ENCODE data around the gene EIF4H.
"Not testable (repeated sequence)": the region's sequence is repeated elsewhere in the genome, so short reads cannot be mapped to it uniquely, and the experiment has no call there.

The EIF4H gene

DNA sequence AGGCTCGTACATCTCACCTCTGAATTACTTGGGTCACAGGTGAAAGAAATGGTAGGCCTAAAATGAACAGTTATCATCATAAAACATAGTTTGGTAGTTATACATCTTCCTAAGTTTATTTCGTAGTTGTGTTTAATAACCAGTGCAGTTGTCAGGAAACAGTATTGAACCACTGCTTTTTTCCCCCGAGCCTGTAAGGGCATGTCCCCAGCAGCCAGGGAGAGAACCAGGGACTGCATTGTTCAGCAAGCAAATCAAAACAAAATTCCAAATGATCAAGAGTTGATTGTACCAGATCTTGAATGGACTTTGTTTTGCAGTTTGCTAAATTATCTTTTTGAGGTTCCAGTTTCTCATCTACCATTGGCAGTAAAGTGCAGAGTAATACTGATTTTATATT is 2.4 kb downstream of the EIF4H start:
- DNase-seq: no peak

DNA sequence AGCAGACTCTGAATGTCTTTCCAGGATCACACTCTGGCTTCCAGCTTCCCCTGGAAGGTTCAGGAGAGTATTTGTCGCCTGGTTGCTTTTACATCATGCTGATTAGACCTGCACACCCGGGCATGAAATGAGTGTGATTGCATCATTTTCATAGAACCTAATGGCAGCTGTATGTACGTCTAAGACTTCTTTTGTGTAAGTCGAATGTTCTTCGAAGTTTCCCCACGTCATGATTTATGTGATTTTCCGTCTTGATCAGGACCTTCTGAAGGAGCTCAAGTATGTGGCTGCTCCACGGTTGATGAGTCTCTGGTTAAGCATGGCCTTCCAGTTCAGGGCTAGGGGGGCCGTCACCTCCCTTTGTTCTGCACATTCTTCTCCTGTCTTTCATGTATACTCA is 4.5 kb downstream of the EIF4H start:
- no peak for DNase-seq

DNA sequence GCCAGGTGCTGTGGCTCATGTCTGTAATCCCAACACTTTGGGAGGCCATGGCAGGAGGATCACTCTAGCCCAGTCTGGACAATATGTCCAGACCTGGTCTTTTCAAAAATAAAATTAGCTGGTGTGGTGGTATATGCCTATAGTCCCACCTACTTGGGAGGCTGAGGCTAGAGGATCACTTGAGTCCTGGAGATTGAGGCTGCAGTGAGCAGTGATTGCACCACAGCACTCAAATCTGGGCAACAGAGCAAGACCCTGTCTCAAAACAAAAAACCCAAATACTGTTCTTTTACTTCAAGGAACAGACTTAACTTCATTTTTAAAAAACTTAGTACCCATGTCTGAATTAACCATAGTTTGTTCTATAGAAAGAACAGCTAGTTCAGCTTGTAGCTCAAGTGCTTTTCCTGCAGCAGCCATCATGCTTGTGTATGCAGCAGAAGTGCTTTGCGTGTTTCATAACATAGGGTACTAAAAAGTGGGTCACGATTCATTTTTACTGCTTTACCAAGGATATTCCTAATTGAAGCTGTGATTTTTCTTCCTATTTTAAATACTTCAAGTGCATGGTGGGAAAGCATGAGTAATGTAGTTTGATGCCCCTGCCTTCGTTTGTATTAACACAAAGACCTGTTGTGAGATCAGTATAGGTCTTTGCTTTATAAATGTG is 5.9 kb downstream of the EIF4H start:
- no peak for DNase-seq

GRCh38 chr7:74180866-74181265 is 6.7 kb downstream of the EIF4H start:
- DNase-seq: no peak

DNA sequence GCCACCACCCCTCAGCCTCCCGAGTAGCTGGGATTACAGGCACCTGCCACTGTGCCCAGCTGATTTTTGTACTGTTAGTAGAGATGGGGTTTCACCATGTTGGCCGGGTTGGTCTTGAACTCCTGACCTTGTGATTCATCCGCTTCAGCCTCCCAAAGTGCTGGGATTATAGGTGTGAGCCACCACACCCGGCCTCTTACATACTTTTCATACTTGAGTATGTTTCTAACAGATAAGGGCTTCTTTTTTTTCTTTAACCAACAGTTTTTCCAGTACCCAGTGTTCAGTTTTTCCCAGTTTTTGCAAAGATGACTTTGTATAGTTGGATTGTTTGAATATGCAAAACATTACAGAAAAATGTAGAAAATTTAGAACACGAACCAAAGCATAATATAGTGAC is 7.7 kb downstream of the EIF4H start:
- no peak for DNase-seq

GRCh38 chr7:74182453-74183090 is 8.4 kb downstream of the EIF4H start:
- no peak for DNase-seq

DNA sequence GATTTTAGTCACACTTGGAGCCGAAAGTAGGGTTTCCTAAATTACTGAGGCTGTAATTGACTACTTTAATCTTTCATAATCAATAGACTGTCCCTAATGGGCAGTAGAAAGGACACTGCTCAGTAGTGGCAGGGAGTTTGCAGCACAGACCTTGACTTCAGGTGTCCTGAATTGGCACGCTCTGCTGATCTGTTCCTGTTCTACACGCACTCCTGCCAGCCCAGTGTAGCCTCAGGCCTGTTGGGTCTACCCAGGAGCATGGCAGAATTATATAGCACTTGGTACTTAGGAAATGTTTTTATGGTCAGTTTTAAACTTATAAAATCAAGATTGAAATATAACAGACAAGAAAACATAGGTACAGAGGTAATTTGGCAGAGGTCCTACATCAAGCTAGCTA is 9.0 kb downstream of the EIF4H start:
- DNase-seq: no peak

- no peak for DNase-seq
Observed at GRCh38 chr7:74183653-74184450, 9.7 kb downstream of the EIF4H start.

DNA sequence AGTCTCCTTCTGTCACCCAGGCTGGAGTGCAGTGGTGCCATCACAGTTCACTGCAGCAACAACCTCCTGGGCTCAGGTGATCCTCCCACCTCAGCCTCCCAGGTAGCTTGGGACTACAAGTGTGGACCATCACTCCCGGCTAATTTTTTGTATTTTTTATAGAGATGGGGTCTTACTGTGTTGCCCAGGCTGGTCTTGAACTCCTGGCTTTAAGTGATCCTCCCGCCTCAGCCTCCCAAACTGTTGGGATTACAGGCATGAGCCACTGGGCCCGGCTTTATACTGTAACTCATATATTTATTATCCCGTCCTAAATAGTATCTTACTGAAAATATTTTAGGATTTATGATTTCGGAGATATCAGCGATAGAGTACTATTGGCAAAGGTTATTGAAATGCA is 10.9 kb downstream of the EIF4H start:
- no peak for DNase-seq

DNA sequence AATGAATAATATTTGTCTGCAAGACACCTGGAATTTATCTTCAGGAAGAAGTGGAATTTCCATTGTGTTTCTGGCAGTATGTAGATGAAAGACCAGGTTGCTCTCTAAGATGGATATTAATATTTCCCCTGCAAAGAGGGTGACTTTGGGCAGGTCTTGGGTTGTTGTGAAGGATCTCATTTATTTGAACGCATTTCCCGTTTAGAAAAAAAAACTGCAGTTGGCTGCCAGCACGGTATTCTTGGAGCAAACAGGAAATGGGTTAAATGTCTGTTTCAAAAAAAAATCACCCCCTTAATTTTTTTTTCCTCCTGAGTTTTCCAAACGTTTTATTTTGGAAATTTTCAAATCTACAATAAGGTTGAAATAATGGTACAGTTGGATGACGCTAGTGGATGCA is 11.5 kb downstream of the EIF4H start:
- no peak for DNase-seq

DNA sequence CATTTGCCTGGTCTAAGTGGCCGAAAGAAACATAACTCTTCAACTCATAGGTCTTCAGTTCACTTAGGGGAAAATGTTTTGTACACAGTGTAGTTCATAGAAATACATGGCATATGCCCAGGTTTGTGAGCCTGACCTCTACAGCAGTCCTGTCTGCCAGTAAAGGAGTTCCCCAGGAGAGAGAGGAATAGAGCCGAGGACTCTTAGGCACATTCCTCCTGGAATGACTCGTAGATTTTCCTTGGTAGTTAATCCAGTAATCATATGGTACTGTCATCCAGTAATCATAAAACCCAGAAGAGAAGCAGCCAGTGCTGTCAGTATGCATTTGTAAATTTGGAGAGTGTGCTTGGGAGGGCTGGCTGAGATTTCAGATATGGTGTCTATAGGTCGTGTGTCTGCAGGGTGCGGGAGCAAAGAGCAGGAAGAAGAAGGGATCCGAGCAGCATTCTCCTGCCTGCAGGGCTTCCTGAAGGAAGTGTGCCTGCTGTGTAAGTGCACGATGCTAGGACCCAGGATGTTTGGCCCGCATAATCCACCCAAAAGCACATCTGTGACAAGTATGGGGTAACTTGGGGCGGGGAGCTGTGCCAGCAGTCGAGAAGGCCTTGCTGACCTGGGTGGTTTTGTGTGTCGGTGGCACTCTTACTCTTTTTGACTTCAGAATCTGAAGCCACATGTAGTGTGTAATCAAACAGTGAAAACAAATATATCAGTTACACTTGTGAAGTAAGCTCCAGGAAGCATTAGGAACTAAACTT is 13.9 kb downstream of the EIF4H start:
- DNase-seq: no peak

- DNase-seq: no peak
Observed at GRCh38 chr7:74190259-74190658, 16.1 kb downstream of the EIF4H start.

DNA sequence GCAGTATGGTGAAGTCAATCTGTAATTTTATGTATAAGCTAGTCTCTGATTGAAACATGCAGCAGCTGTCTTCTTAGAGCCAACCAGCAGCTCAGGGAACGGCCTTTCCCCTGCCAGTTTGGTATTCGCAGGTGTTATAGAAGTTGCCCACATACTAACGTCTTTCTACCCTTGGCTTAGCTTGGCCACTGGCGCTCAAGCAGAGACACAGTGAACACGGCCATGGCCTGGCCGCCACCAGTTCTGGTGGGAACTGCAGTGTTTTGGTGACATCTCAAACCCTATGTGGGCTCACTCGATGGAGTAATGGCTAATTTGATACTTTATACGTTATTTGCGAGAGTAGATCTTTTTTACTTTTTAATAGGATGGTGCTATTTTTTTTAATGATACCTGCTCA is 17.1 kb downstream of the EIF4H start:
- no peak for DNase-seq

DNA sequence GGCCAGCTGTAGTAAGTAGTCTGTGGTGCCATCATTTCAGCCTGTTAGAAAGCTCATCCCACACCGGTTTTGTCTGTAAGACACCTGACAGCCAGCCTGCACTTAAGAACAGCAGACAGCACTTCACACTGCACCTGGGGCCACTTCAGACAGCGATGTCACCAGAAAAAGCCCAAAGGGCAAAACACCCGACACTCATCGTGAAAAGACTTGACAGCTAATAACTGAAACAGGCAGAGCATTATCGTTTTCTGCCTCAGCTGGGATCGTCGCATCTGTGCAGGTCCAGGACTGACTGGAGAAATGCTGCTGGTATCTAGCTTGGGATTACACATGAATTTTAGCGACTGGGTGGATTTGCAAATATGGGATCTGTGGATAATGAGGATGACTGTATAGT is 18.9 kb downstream of the EIF4H start:
- DNase-seq: peak; percentile 21

- DNase-seq: no peak
Observed at GRCh38 chr7:74193913-74194312, 19.8 kb downstream of the EIF4H start.

DNA sequence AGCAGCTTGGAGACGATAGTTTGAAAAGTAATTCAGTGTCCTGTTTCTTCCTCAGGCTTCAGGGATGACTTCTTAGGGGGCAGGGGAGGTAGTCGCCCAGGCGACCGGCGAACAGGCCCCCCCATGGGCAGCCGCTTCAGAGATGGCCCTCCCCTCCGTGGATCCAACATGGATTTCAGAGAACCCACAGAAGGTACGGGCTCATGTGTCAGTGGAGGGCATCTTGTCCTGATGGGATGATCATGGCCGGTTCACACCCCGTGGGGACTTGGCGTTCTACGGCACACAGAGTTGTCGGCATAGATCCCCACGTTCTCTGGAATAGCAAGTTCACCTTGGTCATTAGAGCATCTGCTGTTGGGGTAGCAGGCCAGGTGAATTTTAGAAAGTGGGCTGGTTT is 20.5 kb downstream of the EIF4H start:
- no peak for DNase-seq

- DNase-seq: not testable (repeated sequence)
Observed at GRCh38 chr7:74195139-74195860, 21.1 kb downstream of the EIF4H start.

GRCh38 chr7:74195968-74196654 is 22.0 kb downstream of the EIF4H start:
- DNase-seq: not testable (repeated sequence)

DNA sequence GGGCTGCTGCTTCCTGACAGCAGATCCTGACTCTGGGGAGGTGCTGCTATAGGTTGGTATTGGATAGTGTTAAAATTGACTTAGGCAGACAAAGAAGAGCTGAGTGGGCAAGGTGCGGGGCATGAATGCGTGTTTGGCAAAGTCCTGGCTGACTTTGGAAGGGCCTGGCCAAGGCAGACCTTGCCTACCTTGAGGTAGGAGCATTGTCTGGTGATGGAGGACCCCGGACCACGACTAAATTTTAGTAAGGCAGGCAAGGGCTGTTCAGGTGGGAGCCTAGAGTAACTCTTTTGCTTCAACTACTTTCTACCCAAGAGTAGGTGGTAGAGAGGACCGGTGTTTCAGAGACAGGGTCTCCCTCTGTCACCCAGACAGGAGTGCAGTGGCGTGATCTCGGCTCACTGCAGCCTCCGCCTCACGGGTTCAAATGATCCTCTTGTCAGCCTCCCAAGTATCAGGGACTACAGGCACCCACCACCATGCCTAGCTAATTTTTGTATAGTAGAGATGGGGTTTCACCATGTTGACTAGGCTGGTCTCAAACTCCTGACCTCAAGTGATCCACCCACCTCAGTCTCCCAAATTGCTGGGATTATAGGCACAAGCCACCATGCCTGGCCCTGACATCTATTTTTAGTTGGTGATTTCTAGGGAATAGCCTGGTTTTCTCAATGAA is 23.4 kb downstream of the EIF4H start:
- DNase-seq: no peak

- no peak for DNase-seq
Observed at GRCh38 chr7:74199551-74200355, 25.6 kb downstream of the EIF4H start.

Data from NCI-H2029 treated with DMSO at 0.1 percent for 48 hours (cell line).